Motor neuron (in vitro differentiated cells): ENCODE results near the gene TYROBP. TPM values are rescaled to one million over a fixed set of nuclear protein-coding genes. Genes with fewer than 3 reads are reported as not detected.

Experiments used
- ATAC-seq, 8 experiments: fragments of 200-7000 bp; cut with Tn5 transposase; replicated peaks in 6 of 8; 2 replicates each; pipeline ENCODE4 v1.8.0; 2021; ENCODE audit warnings: mild to moderate bottlenecking in 8 of 8, moderate library complexity in 8 of 8
- H3K27ac ChIP-seq, 2 donors: fragments of 250-450 bp; sonication (Bioruptor Pico); 2 replicates each; pipeline ENCODE4 v1.9.0; 2021; ENCODE audit warnings: antibody characterized with exemption in 2 of 2, mild to moderate bottlenecking in 2 of 2, moderate library complexity in 1 of 2
- H3K4me1 ChIP-seq, 2 donors: fragments of 250-450 bp; sonication (Bioruptor Pico); replicated peaks in 1 of 2; 2 replicates each; pipeline ENCODE4 v1.6.1; 2021; ENCODE audit warnings: antibody characterized with exemption in 2 of 2, mild to moderate bottlenecking in 2 of 2, moderate library complexity in 1 of 2
- H3K4me3 ChIP-seq, 5 donors: fragments of 250-450 bp; sonication (Bioruptor Pico); 2 replicates each; pipeline ENCODE4 v1.9.0; 2021; ENCODE audit warnings: antibody characterized with exemption in 5 of 5, mild to moderate bottlenecking in 5 of 5, moderate library complexity in 4 of 5
- WGBS, 10 experiments: fragments of 450-650 bp; shearing (Covaris generic); methylation state at CpG; one replicate each; pipeline ENCODE4 v1.0.0; 2022; 5-methylcytosine and 5-hydroxymethylcytosine counted together
- in situ Hi-C, 9 experiments: fragments of 400-800 bp; cut with MboI; loops; one replicate each; pipeline ENCODE4 v1.15.0; 2021; ENCODE audit warnings: low sequenced_read_pairs in 9 of 9, low pct_unique_long_range_greater_than_20kb in 2 of 9; ENCODE audit not compliant: unreplicated experiment in 9 of 9
- total RNA-seq, 8 experiments: library from RNA; unstranded; fragments of 300-600 nt; gene quantifications; 2 replicates each; pipeline versions ENCODE4 v1.2.3 to v1.2.4, GENCODE V29; 2022

TYROBP gene
- total RNA-seq, 8 experiments from 2014 or later, result 0.76 TPM; not detected in 7

- no peak overlapping the region for H3K27ac ChIP-seq
- in situ Hi-C loops, result loop anchor here in 1 of 9 experiments (10.0 kb wide), 1 partner anchor 55 kb away; no protein-coding TSS in a partner anchor
- H3K4me3 ChIP-seq, result no peak overlapping the region
- H3K4me1 ChIP-seq, result peaks cover 5 to 15% of the 10 kb centered on the region in 2 donors
- 85 to 100% (median 95%) methylated on average over 1 to 12 of the region's 55 CpGs; no CpG with 5 or more reads in 7 of the 10 experiments for WGBS, 10 experiments
- no peak for ATAC-seq
Observed at GRCh38 chr19:35939307-35940077, 31.4 kb upstream of the TYROBP start.

GRCh38 chr19:35938282-35939224 lies 30.5 kb upstream of the TYROBP start:
- no peak for ATAC-seq
- Histone ChIP-seq H3K4me1 (peaks cover 5 to 15% of the 10 kb centered on the region in 2 donors), H3K4me3 (peak overlapping the region in 2 of 5 donors; percentile 46 to 55), H3K27ac (no peak overlapping the region)
- 49 to 100% (median 87%) methylated on average over 1 to 12 of the region's 13 CpGs; no CpG with 5 or more reads in 1 of the 10 experiments for WGBS, 10 experiments
- in situ Hi-C loops, result loop anchor here in 1 of 9 experiments (10.0 kb wide), 1 partner anchor 54 kb away; no protein-coding TSS in a partner anchor

- 10 to 82% (median 53%) methylated on average over 1 to 10 of the region's 14 CpGs; no CpG with 5 or more reads in 2 of the 10 experiments for WGBS, 10 experiments
Observed at GRCh38 chr19:35937345-35938281, 29.5 kb upstream of the TYROBP start.

GRCh38 chr19:35936738-35937268 lies 28.7 kb upstream of the TYROBP start:
- ATAC-seq, result no peak
- in situ Hi-C loops, result loop anchor here in 1 of 9 experiments (10.0 kb wide), 1 partner anchor 52 kb away; no protein-coding TSS in a partner anchor
- Histone ChIP-seq H3K27ac (peak overlapping the region in 1 of 2 donors; percentile 5), H3K4me1 (peaks cover 5 to 19% of the 10 kb centered on the region in 2 donors), H3K4me3 (peak overlapping the region; percentile 46 to 61 (median 53))
- WGBS, 10 experiments, result 0 to 40% (median 0%) methylated on average over 3 to 5 of the region's 11 CpGs; no CpG with 5 or more reads in 5 of the 10 experiments

More at GRCh38 chr19:35937345-35938281, 29.5 kb upstream of the TYROBP start:
- ATAC-seq, result peak in 2 of 8 experiments; percentile 10 to 11
- Histone ChIP-seq H3K27ac (no peak overlapping the region), H3K4me3 (peak overlapping the region; percentile 46 to 61 (median 53)), H3K4me1 (peaks cover 5 to 15% of the 10 kb centered on the region in 2 donors)
- in situ Hi-C loops, result loop anchor here in 1 of 9 experiments (10.0 kb wide), 1 partner anchor 53 kb away; no protein-coding TSS in a partner anchor

- peak within 1 kb of the TSS; percentile 46 to 61 (median 53) for H3K4me3 ChIP-seq
- peak within 1 kb of the TSS; percentile 5 to 14 for H3K27ac ChIP-seq
- ATAC-seq, result peak; percentile 23 to 52 (median 46)
- H3K4me1 ChIP-seq, result peaks cover 5 to 19% of the 10 kb centered on the region in 2 donors
- in situ Hi-C loops, result loop anchor here in 1 of 9 experiments (10.0 kb wide), 1 partner anchor 51 kb away; no protein-coding TSS in a partner anchor
- WGBS, 10 experiments, result 0 to 20% (median 0%) methylated on average over 1 to 18 of the region's 68 CpGs; no CpG with 5 or more reads in 1 of the 10 experiments
Observed at GRCh38 chr19:35935911-35936737, 28.0 kb upstream of the TYROBP start, which contains the start of gene LRFN3. LRFN3 (plus strand) TSS chr19:35936374; CDS start chr19:35939426, 3,052 bp downstream.

GRCh38 chr19:35932291-35932936 lies 24.3 kb upstream of the TYROBP start:
- in situ Hi-C loops, result loop anchor here in 1 of 9 experiments (10.0 kb wide), 1 partner anchor 48 kb away; no protein-coding TSS in a partner anchor
- Histone ChIP-seq H3K4me1 (peaks cover 8 to 13% of the 10 kb centered on the region in 2 donors), H3K4me3 (no peak overlapping the region), H3K27ac (no peak overlapping the region)
- ATAC-seq, result no peak
- 23 to 83% (median 60%) methylated on average over 2 to 5 of the region's 7 CpGs; no CpG with 5 or more reads in 1 of the 10 experiments for WGBS, 10 experiments

- Histone ChIP-seq H3K27ac (no peak overlapping the region), H3K4me1 (peaks cover 7 to 8% of the 10 kb centered on the region in 2 donors), H3K4me3 (peak overlapping the region; percentile 18 to 25 (median 22))
- no peak for ATAC-seq
- WGBS, 10 experiments, result 0 to 67% (median 38%) methylated on average over 1 to 7 of the region's 9 CpGs; no CpG with 5 or more reads in 3 of the 10 experiments
- in situ Hi-C loops, result loop anchor here in 1 of 9 experiments (10.0 kb wide), 1 partner anchor 47 kb away; no protein-coding TSS in a partner anchor
Observed at GRCh38 chr19:35931874-35932202, 23.7 kb upstream of the TYROBP start.

- H3K4me1 ChIP-seq, result peaks cover 7 to 8% of the 10 kb centered on the region in 2 donors
- in situ Hi-C loops, result loop anchor here in 1 of 9 experiments (10.0 kb wide), 1 partner anchor 47 kb away; no protein-coding TSS in a partner anchor
- H3K27ac ChIP-seq, result peak overlapping the region; percentile 73 to 79
- 0 to 38% (median 1%) methylated on average over 1 to 15 of the region's 47 CpGs; no CpG with 5 or more reads in 1 of the 10 experiments for WGBS, 10 experiments
- ATAC-seq, result peak; percentile 93 to 97 (median 96)
- H3K4me3 ChIP-seq, result peak overlapping the region; percentile 32 to 38 (median 37)
Observed at GRCh38 chr19:35931161-35931873, 23.2 kb upstream of the TYROBP start.

- in situ Hi-C loops, result loop anchor here in 1 of 9 experiments (10.0 kb wide), 1 partner anchor 45 kb away; no protein-coding TSS in a partner anchor
- Histone ChIP-seq H3K4me3 (no peak overlapping the region), H3K4me1 (peaks cover 3 to 4% of the 10 kb centered on the region in 2 donors), H3K27ac (no peak overlapping the region)
- 50 to 100% (median 95%) methylated on average over 1 to 2 of the region's 2 CpGs; no CpG with 5 or more reads in 3 of the 10 experiments for WGBS, 10 experiments
- ATAC-seq, result no peak
Observed at GRCh38 chr19:35929876-35930275, 21.8 kb upstream of the TYROBP start.

- no peak overlapping the region for H3K4me3 ChIP-seq
- H3K4me1 ChIP-seq, result peaks cover 3 to 4% of the 10 kb centered on the region in 2 donors
- in situ Hi-C loops, result no loop called here
- no peak for ATAC-seq
- no peak overlapping the region for H3K27ac ChIP-seq
- WGBS, 10 experiments, result 53 to 84% (median 75%) methylated on average over 1 to 5 of the region's 5 CpGs; no CpG with 5 or more reads in 3 of the 10 experiments
Observed at GRCh38 chr19:35928507-35928906, 20.4 kb upstream of the TYROBP start.
